Mucosa of rectum (tissue), 2 donors: ENCODE data around the gene NTRK2.

ENCODE experiments used
- H3K27ac ChIP-seq, 2 donors: one replicate each; pipeline ENCODE4 v1.7.0; 2013; ENCODE audit warnings: inconsistent platforms in 2 of 2, low read depth in 2 of 2, low read length in 2 of 2
- H3K27me3 ChIP-seq, 2 donors: one replicate each; pipeline ENCODE4 v1.7.0; 2013; ENCODE audit warnings: low read length in 2 of 2; ENCODE audit not compliant: control insufficient read depth in 2 of 2, insufficient read depth in 2 of 2
- H3K36me3 ChIP-seq, 2 donors: one replicate each; pipeline ENCODE4 v1.7.0; 2013; ENCODE audit warnings: low read length in 2 of 2; ENCODE audit not compliant: control insufficient read depth in 2 of 2, insufficient read depth in 2 of 2
- H3K4me1 ChIP-seq, 2 donors: one replicate each; pipeline ENCODE4 v1.7.0; 2013; ENCODE audit warnings: low read length in 2 of 2, mild to moderate bottlenecking in 1 of 2; ENCODE audit not compliant: control insufficient read depth in 2 of 2, insufficient read depth in 2 of 2
- H3K4me3 ChIP-seq, 2 donors: one replicate each; pipeline ENCODE4 v1.7.0; 2013; ENCODE audit warnings: low read length in 2 of 2
- H3K9ac ChIP-seq, 2 donors: one replicate each; pipeline ENCODE4 v1.7.0; 2013; ENCODE audit warnings: low read length in 2 of 2, low read depth in 1 of 2, mild to moderate bottlenecking in 1 of 2
- H3K9me3 ChIP-seq, 2 donors: one replicate each; pipeline ENCODE4 v1.7.0; 2013; ENCODE audit warnings: low read length in 2 of 2; ENCODE audit not compliant: control insufficient read depth in 2 of 2
- donor health status: healthy.
- donor health status: Normal muscosa, but diverticular disease.

The NTRK2 gene

DNA sequence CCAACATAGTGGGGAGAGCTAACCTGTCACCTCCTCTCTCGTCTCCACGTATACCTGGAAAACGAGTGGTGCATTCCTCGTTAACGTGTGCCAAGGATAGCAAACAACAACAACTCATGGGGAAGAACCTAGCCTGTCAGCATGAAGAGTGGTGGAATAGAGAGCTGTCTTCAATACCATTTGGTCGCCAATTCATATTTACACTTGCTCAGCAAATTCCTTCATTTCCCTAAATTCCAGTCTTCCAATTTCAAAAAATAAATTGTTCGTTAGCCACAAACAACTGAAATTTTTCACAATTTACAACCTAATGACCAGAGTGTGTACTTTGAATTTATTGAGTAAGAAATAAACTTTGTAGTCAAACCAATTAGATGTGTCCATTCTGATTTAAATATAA, 344.8 kb downstream of the NTRK2 start:
- Histone ChIP-seq H3K4me1 (no peaks in the 10 kb centered on the region), H3K27me3 (no peaks in the 10 kb centered on the region), H3K27ac (no peak overlapping the region), H3K4me3 (no peak overlapping the region), H3K36me3 (no peaks in the 10 kb centered on the region), H3K9ac (no peak overlapping the region), H3K9me3 (no peaks in the 10 kb centered on the region)

DNA sequence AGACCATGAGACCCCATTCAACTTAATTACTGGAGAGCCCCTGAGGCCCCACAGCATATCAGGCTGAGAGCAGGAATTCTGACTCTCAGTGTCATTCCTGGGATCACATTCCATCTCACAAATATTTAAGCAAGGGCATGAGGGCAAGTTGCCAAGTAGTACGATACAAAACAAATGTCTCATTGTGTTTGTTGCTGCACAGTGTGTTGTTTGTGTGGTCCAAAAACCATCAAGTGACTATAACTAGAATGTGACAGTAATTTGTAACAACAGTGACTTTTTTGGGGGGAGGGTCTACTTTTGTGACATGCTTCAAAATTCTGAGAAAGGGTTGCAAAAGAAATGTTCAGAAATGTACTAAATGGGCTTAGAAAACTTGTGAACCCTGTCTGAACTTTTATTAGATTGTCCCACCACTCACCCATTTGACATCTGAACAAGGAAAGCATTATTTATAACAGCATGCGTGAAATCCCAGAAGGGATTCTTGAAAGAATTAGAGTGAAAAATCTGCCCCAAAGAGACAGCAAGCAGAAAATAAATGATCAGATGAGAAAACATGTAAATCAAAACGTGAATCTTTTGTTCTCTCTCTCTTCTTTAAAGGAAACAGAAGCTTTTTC, 347.0 kb downstream of the NTRK2 start:
- no peaks in the 10 kb centered on the region for H3K9me3 ChIP-seq
- H3K36me3 ChIP-seq, result no peaks in the 10 kb centered on the region
- H3K27me3 ChIP-seq, result no peaks in the 10 kb centered on the region
- H3K27ac ChIP-seq, result no peak overlapping the region
- no peak overlapping the region for H3K4me3 ChIP-seq
- H3K9ac ChIP-seq, result no peak overlapping the region
- H3K4me1 ChIP-seq, result no peaks in the 10 kb centered on the region

DNA sequence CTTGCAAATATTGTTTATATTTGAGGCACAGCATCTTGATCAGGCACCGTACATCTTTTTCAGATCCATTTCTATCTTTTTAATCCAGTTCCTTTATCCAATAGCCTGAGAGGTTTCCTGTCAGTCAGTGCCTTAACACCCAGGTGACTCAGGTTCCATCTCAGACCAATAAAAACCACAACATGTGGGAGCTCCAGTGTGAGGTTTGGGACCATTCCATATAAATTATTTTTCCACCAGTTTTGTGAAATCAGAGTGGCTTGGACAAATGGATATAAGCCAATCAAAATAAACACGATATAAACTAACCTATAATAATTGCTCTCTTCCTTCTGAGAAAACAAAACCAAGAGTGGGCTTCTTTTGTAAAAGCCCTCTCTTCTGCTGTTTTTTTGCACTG, 351.3 kb downstream of the NTRK2 start:
- Histone ChIP-seq H3K27me3 (no peaks in the 10 kb centered on the region), H3K9me3 (no peaks in the 10 kb centered on the region), H3K27ac (no peak overlapping the region), H3K4me1 (no peaks in the 10 kb centered on the region), H3K36me3 (no peaks in the 10 kb centered on the region), H3K9ac (no peak overlapping the region), H3K4me3 (no peak overlapping the region)

DNA sequence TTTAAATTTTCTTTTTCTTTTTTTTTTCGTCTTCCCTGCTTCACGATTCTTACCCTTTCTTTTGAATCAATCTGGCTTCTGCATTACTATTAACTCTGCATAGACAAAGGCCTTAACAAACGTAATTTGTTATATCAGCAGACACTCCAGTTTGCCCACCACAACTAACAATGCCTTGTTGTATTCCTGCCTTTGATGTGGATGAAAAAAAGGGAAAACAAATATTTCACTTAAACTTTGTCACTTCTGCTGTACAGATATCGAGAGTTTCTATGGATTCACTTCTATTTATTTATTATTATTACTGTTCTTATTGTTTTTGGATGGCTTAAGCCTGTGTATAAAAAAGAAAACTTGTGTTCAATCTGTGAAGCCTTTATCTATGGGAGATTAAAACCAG, 352.2 kb downstream of the NTRK2 start:
- Histone ChIP-seq H3K36me3 (no peaks in the 10 kb centered on the region), H3K27ac (no peak overlapping the region), H3K4me1 (no peaks in the 10 kb centered on the region), H3K9ac (no peak overlapping the region), H3K4me3 (no peak overlapping the region), H3K27me3 (no peaks in the 10 kb centered on the region), H3K9me3 (no peaks in the 10 kb centered on the region)

DNA sequence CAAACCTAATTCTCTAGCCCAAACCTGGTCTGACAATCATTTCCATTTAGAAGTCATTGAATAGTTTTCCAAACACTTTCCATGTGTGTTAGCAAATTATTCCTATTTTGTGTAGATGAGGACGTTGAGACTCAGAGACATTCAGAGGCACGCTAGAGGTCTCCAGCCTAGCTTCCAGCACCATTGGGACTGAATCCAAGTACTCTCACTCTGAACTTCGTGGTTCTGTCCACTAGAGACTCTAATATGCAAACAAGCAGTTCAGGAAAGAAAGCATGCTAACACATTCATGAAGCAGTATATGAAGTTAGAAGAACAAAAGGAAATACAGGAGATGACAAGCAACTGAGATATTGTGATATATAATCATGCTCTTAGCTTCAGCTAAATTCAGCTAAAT, 354.8 kb downstream of the NTRK2 start:
- H3K4me3 ChIP-seq, result no peak overlapping the region
- H3K27me3 ChIP-seq, result no peaks in the 10 kb centered on the region
- no peaks in the 10 kb centered on the region for H3K36me3 ChIP-seq
- H3K9ac ChIP-seq, result no peak overlapping the region
- H3K27ac ChIP-seq, result no peak overlapping the region
- H3K9me3 ChIP-seq, result no peaks in the 10 kb centered on the region
- no peaks in the 10 kb centered on the region for H3K4me1 ChIP-seq

DNA sequence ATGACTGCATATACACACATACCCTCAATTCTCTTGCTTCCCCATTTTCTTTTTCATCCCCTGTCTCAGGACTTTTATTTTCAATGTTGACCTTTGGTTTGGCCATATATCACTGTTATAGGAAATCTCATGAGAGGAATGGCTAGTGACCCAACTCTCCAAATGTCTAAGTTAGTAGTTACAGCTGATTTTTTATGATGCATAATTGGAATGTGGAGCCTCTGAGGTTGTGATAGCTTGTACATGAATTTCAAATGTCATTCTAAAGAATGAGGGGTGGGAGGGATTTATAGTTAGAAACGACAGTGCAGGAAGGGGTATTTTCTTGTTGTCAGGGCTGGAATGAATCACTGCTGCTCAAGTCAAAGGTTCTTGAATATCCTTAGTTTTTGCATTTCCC, 356.1 kb downstream of the NTRK2 start:
- Histone ChIP-seq H3K9me3 (no peaks in the 10 kb centered on the region), H3K27me3 (no peaks in the 10 kb centered on the region), H3K4me1 (no peaks in the 10 kb centered on the region), H3K36me3 (no peaks in the 10 kb centered on the region), H3K9ac (no peak overlapping the region), H3K4me3 (no peak overlapping the region), H3K27ac (no peak overlapping the region)

DNA sequence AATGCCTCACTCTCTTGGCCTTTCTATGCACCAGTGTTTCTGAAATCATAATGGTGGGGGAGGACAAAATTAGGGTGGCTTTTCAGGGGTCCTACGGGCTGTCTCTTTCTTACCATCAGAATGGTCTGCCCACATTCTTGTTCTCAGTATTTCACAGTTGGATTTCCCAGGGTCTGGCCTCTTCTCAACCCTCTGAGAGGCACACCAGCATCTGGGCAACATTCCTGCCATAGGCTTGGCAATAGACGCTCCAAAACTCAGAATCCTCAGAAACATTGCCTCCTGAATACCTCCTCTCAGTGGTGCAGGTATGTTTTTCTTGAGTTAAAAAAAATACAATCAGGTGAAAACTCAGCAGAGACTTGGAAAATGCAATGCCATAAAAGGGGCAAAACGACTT, 358.3 kb downstream of the NTRK2 start:
- no peaks in the 10 kb centered on the region for H3K27me3 ChIP-seq
- H3K36me3 ChIP-seq, result no peaks in the 10 kb centered on the region
- H3K27ac ChIP-seq, result no peak overlapping the region
- H3K9ac ChIP-seq, result no peak overlapping the region
- no peak overlapping the region for H3K4me3 ChIP-seq
- H3K9me3 ChIP-seq, result no peaks in the 10 kb centered on the region
- H3K4me1 ChIP-seq, result no peaks in the 10 kb centered on the region

DNA sequence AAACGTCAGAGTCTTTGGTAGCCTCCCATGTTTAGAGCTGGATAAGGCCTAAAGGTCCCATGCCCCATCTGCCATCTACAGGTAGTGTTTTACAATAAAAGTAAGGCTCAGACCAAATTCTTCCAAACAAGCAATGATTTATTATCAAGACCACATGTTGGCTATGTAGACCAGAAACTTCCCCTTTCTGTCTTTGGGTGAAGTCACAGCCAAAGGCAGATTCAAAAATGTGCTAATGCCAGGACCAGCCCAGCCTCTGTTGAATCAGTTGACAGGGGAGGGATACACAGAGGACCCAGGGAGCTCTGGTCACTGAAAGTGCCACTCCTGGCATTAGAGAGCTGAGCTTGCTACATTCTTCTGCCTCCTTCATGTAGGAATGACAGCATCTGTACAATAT, 360.8 kb downstream of the NTRK2 start:
- Histone ChIP-seq H3K9ac (no peak overlapping the region), H3K4me1 (no peaks in the 10 kb centered on the region), H3K4me3 (no peak overlapping the region), H3K9me3 (no peaks in the 10 kb centered on the region), H3K36me3 (no peaks in the 10 kb centered on the region), H3K27ac (no peak overlapping the region), H3K27me3 (no peaks in the 10 kb centered on the region)

DNA sequence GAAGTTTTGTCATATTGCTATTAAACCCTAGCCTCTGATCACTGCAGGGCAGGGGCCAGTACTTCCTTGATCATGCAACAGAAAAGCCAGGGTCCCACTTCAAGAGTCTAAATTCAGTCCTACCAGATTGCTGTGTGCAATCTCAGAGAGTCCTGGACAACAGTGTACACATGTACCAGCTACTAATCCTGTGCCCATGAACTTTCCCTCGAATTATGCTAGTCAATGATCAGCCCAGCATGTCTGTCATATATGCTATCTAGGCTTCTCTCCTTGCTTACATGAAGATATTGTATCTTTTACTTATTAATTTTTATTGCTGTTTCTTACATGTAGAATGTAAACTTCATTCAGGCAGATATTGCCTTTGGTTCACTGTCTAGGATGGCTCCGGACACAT, 367.0 kb downstream of the NTRK2 start:
- H3K9me3 ChIP-seq, result no peaks in the 10 kb centered on the region
- peak overlapping the region in 1 of 2 donors; percentile 56 for H3K27ac ChIP-seq
- peaks cover 0 to 3% of the 10 kb centered on the region in 2 donors for H3K27me3 ChIP-seq
- H3K9ac ChIP-seq, result no peak overlapping the region
- H3K36me3 ChIP-seq, result no peaks in the 10 kb centered on the region
- peak overlapping the region in 1 of 2 donors; percentile 14 for H3K4me3 ChIP-seq
- H3K4me1 ChIP-seq, result peaks cover 0 to 2% of the 10 kb centered on the region in 2 donors

DNA sequence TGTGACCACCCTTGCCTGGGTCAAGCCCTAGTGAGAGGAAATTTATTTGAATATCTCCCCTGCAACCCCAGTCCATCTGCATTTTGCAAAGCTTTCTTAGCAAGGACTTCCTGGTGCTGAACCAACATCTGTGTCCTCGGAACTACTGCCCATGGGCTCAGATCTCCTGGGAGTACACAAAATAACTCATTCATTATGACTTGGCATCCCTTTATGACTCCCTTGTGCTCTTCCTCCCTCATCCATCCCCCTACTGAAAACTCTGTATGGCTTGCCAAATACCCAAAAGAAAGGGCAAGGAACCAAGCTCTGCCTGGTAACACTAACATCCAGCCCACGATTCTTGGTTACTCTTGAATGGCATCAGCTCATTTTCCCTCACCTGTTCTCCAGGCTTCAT, 368.5 kb downstream of the NTRK2 start:
- peaks cover 0 to 5% of the 10 kb centered on the region in 2 donors for H3K4me1 ChIP-seq
- no peaks in the 10 kb centered on the region for H3K9me3 ChIP-seq
- H3K27me3 ChIP-seq, result peaks cover 0 to 3% of the 10 kb centered on the region in 2 donors
- H3K9ac ChIP-seq, result no peak overlapping the region
- no peaks in the 10 kb centered on the region for H3K36me3 ChIP-seq
- no peak overlapping the region for H3K27ac ChIP-seq
- H3K4me3 ChIP-seq, result no peak overlapping the region
